Left lung (tissue), 10 donors: ENCODE data around the gene MS4A15. TPM values are rescaled to one million over a fixed set of nuclear protein-coding genes. Genes with fewer than 3 reads are reported as not detected.

ENCODE experiments used
- ATAC-seq: fragments of 200-7000 bp; cut with Tn5 transposase; one replicate; pipeline ENCODE4 v1.9.1; 2020; ENCODE audit warnings: moderate library complexity
- DNase-seq, 4 donors: peaks; one replicate each; pipeline ENCODE4 v3.0.0-alpha.2; 2013 to 2020
- H3K27ac ChIP-seq, 2 donors: fragments of 200-600 bp; sonication (generic) in 1 of 2; one replicate each; pipeline versions ENCODE4 v1.5.0 to v1.8.0; 2020 to 2021
- H3K27me3 ChIP-seq, 2 donors: fragments of 200-600 bp; sonication (generic) in 1 of 2; one replicate each; pipeline versions ENCODE4 v1.5.0 to v1.8.0; 2020 to 2021
- H3K36me3 ChIP-seq, 2 donors: fragments of 200-600 bp; sonication (generic) in 1 of 2; one replicate each; pipeline versions ENCODE4 v1.5.0 to v1.8.0; 2020 to 2021
- H3K4me1 ChIP-seq, 2 donors: fragments of 200-600 bp; one replicate each; pipeline ENCODE4 v1.8.0; 2021
- H3K4me3 ChIP-seq, 2 donors: fragments of 200-600 bp; sonication (generic) in 1 of 2; one replicate each; pipeline versions ENCODE4 v1.5.0 to v1.8.0; 2020 to 2021; ENCODE audit warnings: mild to moderate bottlenecking in 1 of 2
- H3K9me3 ChIP-seq, 2 donors: fragments of 200-600 bp; sonication (generic) in 1 of 2; one replicate each; pipeline versions ENCODE4 v1.5.0 to v1.8.0; 2020 to 2021
- intact Hi-C, 2 donors: fragments of 100-400 bp; cut with DNase I; formaldehyde crosslinking; loops; one replicate each; pipeline versions ENCODE4 v1.11.2 to v1.14.2; 2022
- polyA plus RNA-seq, 6 donors: library from polyadenylated mRNA; unstranded; fragments of 120-200 nt; gene quantifications; one replicate each; pipeline ENCODE4 v1.2.1, GENCODE V29; 2013; ENCODE audit not compliant: insufficient read length in 6 of 6
- total RNA-seq, 2 donors: library from RNA; stranded (reverse); fragmentation: NEBNext Ultra II Directional; extraction: Animal tissue kit (Norgen Biotek cat#: 25700); gene quantifications; one replicate each; pipeline ENCODE4 v1.2.1, GENCODE V29; 2021
- TF ChIP-seq, protein P1 (sequence below), 2 donors: fragments of 200-600 bp; sonication (generic) in 1 of 2; IDR thresholded peaks; one replicate each; pipeline versions ENCODE4 v1.5.0 to v1.8.0; 2021; ENCODE audit warnings: antibody characterized with exemption in 2 of 2
- donor health status: DM: no; HTN: yes; CAD: no.
- donor health status: DM: no; HTN: no; CAD: no.

Gene MS4A15
- total and polyA plus RNA-seq, 8 donors, result 8.7 to 13.4 TPM; not detected in 6

DNA sequence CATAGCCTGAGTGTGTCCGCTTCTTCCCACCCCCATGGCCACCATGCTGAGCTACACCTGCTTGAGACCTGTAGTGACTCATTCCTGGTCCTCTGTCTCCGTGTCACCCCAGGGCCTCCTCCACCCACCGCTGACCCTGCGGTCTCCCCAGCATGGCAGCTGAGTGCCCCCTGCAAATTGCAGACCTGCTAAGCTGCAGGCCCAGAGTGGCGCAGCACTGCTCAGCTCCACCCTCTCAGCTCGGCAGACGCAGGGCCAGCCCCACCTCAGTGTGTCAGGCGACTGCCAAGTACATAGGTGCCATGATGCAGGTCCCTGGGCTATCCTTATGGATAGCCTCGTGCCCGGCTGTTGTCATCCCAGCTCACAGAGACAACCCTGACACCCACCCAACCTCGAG, 13.1 kb downstream of the MS4A15 start:
- Histone ChIP-seq H3K27me3 (peaks cover 0 to 22% of the 10 kb centered on the region in 2 donors), H3K9me3 (no peaks in the 10 kb centered on the region), H3K4me3 (no peak overlapping the region), H3K27ac (no peak overlapping the region), H3K36me3 (no peaks in the 10 kb centered on the region), H3K4me1 (no peaks in the 10 kb centered on the region)
- no peak for ATAC-seq
- intact Hi-C loops, result no loop called here
- TF ChIP-seq, protein P1, sequence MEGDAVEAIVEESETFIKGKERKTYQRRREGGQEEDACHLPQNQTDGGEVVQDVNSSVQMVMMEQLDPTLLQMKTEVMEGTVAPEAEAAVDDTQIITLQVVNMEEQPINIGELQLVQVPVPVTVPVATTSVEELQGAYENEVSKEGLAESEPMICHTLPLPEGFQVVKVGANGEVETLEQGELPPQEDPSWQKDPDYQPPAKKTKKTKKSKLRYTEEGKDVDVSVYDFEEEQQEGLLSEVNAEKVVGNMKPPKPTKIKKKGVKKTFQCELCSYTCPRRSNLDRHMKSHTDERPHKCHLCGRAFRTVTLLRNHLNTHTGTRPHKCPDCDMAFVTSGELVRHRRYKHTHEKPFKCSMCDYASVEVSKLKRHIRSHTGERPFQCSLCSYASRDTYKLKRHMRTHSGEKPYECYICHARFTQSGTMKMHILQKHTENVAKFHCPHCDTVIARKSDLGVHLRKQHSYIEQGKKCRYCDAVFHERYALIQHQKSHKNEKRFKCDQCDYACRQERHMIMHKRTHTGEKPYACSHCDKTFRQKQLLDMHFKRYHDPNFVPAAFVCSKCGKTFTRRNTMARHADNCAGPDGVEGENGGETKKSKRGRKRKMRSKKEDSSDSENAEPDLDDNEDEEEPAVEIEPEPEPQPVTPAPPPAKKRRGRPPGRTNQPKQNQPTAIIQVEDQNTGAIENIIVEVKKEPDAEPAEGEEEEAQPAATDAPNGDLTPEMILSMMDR (IDR thresholded peaks at IDR 0.05), result no peak
- DNase-seq, result peak in 1 of 4 donors; percentile 67

DNA sequence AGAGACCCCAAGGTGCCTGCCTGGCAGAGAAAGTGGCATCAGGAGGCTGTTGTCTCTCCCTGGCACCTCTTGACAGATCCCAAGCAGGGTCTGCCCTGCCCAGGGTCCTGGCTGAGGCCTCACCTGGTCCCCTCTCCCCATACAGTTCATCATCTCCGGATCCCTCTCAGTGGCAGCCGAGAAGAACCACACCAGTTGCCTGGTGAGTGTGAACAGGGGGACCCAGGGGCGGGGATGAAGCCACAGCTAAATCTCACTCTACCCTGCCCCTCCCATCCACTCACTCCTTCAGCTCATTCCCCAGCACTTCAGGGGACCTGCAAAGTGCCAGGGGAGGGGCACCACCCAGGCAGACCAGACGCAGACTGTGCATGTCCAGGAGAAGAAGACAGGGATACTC, 14.5 kb downstream of the MS4A15 start:
- no peak for ATAC-seq
- H3K36me3 ChIP-seq, result no peaks in the 10 kb centered on the region
- intact Hi-C loops, result no loop called here
- peaks cover 0 to 8% of the 10 kb centered on the region in 2 donors for H3K4me1 ChIP-seq
- DNase-seq, result no peak
- H3K9me3 ChIP-seq, result no peaks in the 10 kb centered on the region
- H3K27me3 ChIP-seq, result peaks cover 0 to 14% of the 10 kb centered on the region in 2 donors
- TF ChIP-seq, protein P1 (IDR thresholded peaks at IDR 0.05), result no peak
- H3K27ac ChIP-seq, result no peak overlapping the region
- H3K4me3 ChIP-seq, result no peak overlapping the region

DNA sequence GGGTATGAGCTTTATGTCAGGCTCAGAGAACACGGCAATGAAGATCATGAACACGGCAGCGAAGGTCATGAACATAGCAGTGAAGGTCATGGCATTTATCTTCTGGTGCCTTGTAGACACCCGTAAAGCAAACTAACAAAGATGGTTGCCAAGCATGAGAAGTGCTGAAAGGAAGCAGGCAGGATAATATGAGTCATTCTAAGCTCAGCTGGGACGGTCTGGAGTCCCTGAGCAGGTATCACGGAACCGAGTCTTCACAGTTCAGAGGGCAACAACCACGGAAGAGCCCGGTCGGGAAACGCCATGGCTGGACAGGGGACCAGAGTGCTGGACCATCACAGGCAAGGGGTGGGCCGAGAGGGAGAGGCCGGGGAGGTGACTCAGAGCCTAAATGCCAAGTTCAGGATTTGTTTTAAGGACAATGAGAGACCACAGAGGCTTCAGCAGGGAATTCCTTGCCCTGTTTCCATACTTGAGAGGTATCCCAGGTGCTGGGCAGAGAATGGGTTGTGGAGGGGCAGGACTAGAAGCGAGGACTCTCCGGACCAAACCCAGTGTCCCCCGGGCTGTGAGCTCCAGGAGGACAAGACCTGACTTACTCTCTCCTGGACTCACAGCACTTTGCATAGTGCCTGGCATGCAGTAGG, 15.3 kb downstream of the MS4A15 start:
- Histone ChIP-seq H3K27ac (no peak overlapping the region), H3K27me3 (peaks cover 0 to 6% of the 10 kb centered on the region in 2 donors), H3K4me1 (peaks cover 0 to 8% of the 10 kb centered on the region in 2 donors), H3K9me3 (no peaks in the 10 kb centered on the region), H3K36me3 (no peaks in the 10 kb centered on the region), H3K4me3 (no peak overlapping the region)
- DNase-seq, result no peak
- intact Hi-C loops, result no loop called here
- ATAC-seq, result no peak
- TF ChIP-seq, protein P1 (IDR thresholded peaks at IDR 0.05), result no peak

DNA sequence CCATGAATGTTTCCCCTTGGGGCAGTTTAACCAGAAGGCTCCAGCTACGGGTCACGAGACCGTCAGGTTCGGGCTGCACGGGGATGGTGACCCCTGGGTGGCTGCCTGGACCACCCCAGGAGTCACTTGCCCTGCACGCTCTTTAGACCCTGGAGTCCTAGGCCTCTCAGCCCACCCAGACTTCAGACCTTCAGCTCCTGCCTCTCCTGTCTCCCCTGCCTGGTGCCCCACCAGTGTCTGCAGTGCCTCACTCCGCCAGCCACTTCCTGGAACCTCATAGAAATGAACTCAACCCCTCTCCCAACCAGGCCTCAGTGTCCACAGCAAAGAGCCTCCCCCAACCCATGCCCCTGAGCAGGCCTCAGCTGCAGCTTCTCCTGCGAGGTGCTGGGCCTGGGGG, 16.0 kb downstream of the MS4A15 start:
- TF ChIP-seq, protein P1 (IDR thresholded peaks at IDR 0.05), result no peak
- ATAC-seq, result no peak
- H3K27ac ChIP-seq, result no peak overlapping the region

DNA sequence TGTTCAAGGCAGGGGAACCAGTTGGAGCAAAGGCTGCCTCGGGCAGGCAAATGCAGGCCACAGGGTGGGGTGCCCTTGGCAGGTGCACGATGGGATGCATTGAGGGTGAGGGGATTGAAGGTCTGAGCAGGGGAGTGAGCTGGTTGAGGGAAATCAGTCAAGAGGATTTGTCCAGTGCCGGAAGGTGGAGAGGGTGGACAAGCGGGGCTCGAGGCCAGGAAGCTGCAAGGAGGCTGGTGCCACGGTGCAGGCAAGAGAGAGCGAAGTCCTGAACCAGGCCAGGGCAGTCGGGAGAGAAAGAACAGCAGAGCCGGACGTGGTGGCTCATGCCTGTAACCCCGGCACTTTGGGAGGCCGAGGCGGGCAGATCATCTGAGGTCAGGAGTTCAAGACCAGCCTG, 18.1 kb downstream of the MS4A15 start:
- Histone ChIP-seq H3K4me3 (no peak overlapping the region), H3K36me3 (no peaks in the 10 kb centered on the region), H3K27ac (no peak overlapping the region), H3K9me3 (no peaks in the 10 kb centered on the region), H3K27me3 (no peaks in the 10 kb centered on the region), H3K4me1 (peaks cover 0 to 8% of the 10 kb centered on the region in 2 donors)
- ATAC-seq (no peak), DNase-seq (no peak)
- TF ChIP-seq, protein P1 (IDR thresholded peaks at IDR 0.05), result no peak
- intact Hi-C loops, result no loop called here

More for the DNA sequence above, 16.0 kb downstream of the MS4A15 start:
- intact Hi-C loops, result no loop called here
- Histone ChIP-seq H3K4me1 (peaks cover 0 to 8% of the 10 kb centered on the region in 2 donors), H3K4me3 (no peak overlapping the region), H3K36me3 (no peaks in the 10 kb centered on the region), H3K27me3 (no peaks in the 10 kb centered on the region), H3K9me3 (no peaks in the 10 kb centered on the region)
- no peak for DNase-seq
